Nucleus accumbens (tissue), 56 donors: ENCODE results near the gene COG6.

Experiments used
- DNase-seq, 56 donors: peaks; one replicate each; lab custom pipeline; 2025; lab: John Stamatoyannopoulos, UW

COG6 gene

DNA sequence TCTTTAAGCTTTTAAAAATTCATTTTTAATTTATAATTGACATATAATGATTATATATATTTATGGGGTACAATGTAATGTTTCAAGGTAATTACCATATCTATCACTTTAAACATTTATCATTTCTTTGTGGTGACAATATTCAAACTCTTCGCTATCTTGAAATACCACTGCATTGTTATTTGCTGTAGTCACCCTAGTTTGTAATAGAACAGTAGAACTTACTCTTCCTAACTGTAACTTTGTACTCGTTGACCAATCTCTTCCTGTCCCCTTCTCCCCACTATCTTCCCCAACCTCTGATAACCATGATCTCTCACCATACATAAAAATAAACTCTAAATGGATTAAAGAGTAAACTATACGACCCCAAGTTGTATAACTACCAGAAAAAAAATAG lies 20.4 kb downstream of the COG6 start:
- no peak for DNase-seq

DNA sequence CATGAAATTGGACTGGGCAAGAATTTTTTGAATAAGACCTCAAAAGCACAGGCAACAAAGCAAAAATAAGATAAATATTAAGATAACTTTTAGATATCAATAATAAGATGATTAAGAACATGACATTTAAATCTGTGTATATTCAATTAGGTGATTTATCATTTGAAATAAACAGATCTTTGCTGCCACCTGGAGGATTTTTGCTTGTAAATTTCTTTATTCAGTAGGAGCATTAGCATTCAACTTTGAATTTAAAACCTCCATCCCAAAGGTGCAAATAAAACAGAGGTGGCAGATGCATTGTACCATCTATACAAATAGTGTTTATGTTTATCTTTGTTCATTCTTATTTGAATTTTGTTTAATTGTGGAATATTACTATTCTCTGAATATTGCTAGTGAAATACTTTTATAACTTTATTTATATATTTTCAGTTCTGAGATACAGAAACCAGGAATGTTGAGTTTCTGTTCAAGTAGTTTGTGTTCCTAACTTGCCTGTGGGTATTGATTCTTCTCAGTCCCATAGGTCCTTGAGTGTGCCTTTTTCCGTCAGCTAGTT lies 20.9 kb downstream of the COG6 start:
- peak in 2 of 56 donors; percentile 1 to 17 for DNase-seq

DNA sequence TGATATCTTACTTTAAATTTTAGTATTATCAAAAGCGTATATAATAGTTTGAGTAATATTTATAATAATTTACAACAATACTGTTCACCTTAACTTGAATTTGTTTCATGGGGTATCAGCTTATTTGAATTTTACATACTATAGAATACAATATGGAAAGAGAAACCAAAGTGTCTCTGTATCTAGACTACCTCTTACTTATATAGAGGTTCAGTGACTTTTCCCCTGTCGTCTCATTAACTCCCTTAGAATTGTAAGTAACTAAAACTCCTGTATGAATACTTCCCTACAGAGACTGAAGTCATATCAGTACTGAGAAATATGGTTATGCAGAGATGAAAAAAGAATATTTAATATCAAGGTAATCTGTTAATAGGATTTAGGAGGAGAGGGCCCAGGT lies 26.8 kb downstream of the COG6 start:
- no peak for DNase-seq

DNA sequence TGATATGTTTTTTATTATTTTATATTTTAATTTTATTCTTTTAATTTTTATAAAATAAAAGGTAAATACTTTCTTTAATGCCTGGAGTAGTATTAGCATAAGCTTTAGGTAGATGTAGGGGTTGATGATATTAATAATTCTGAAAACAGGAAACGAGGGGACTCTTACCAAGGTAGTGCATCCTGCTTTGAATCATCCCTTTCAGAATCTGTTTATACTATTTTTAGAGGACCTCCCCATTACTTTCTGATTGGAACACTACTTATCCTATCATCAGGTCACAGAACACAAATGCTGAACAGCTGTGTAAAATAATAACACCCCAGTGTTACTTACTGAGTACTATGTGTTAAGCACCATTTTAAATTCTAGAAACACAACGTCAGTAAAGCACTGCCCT lies 27.3 kb downstream of the COG6 start:
- no peak for DNase-seq

DNA sequence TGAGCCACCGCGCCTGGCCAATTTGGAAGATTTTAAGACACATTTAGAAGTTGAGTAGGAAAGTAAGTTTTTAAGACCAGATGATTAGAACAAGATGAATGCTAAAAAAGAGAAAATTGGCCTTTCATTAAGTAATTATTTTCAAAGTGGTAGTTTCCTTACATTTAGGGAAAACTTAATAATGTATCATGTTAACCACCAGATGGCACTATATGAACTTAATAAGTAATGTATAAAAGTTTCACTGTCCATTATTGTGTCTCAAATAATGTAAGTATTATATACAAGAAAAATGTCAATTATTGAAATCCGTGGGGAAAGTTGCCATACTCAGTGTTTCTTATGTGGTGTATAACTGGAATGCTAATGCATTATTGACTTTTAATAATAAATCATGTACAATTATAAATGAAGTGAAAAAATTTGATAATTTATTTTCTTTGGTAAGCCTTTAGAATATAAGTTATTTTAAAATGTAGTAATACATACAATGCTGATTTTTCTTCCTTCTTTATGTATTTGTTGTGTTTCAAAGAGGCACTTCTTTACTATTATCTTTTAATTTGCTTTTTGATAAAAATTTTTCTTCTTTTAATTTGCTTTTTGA lies 29.2 kb downstream of the COG6 start:
- no peak for DNase-seq

DNA sequence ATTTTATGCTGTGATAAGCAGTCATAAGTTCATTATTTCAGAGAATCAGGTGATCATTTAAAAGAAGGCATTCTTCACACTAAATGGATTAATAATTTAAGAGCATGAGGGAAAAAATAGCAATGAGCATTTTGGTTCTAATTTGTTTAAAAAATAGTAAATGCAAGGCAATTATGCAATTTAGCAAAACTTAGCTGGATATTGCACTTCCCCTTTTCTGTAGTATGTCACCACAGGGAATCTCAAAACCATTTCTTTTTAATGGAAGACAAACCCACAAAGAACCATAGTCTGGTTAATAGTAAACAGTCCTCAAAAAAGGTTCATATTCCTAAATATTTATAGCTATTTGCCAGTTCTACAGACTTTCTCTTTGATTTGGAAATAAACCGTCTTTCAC lies 30.2 kb downstream of the COG6 start:
- DNase-seq, result no peak

DNA sequence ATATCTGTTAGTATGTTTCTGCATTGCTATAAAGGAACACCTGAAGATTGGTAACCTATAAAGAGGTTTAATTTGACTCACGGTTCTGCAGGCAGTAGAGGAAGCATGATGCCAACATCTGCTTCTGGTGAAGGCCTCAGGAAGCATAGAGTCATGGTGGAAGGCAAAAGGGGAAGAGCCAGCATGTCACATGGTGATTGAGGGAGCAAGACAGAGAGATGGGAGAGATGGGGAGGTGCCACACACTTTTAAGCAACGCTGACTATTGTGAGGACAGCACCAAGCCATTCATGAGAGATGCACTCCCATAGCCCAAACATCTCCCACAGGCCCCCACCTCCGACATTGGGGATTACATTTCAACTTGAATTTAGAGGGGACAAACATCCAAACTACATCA lies 32.8 kb downstream of the COG6 start:
- no peak for DNase-seq

DNA sequence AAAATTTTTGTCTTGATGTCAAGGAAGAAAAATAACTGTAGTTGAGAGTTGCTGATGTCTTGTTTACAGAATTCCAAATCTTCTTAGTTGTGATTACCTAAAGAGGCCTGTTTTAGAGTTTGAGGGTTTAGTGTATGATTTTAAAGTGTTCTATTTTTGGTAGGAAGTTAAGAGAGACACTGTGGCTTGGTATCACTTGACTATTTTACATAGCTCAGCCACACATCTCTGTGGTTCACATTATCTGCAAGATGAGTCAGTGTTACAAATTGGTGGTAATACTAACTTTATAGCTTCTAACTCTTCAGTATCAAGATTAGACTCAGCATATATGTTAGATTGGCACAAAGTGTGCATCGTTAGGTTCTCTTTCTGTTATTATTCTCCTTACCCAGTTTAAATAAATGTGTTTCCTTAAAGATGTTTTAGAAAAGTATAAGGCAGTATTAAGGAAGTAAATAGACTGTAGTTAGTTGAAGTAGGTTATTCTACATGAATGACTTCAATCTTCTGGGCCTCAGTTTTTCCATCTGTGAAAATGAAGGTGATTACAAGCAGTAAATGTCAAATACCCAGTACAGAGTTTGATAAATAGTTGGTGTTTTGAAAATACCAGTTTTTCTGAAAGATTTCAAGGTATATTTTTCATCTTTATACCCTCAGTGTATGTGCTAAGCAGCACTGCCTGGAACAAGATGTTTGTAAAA lies 33.4 kb downstream of the COG6 start:
- DNase-seq, result no peak

DNA sequence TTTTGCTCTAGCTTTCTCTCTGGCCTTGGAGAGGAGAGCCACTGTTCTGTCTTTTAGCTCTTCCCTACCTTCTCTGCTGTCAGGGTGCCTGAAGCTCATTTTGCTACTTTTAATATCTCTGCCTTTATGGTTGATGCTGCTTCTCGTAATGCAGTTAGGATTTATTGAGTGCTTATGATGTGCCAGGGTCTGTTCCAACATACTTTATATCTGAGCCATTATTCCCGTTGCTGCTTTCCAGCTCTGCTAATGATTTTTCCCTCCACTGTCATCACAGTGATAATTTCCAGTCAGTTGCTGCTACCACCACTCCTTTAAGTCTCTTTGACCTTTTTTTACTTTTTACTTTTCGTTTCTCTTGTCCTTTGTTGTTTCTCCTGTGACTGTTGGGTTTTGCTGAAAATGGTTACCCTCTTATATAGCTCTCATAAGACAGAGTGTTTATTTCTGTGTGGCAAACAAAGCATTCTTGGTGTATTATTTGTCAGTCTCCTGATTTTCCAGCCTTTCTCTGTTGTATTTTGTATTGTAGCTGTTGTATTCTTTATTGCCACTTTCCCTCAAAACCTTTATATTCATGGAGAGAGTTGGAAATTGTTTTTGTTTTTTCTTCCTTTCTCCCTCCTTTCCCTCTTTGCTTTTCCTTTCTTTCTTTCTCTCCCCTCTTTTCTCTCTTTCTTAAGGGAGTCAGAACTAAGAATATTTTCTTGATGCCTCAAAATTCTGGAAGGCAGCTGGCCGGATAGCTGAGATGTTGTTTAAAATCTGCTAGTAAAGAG lies 37.4 kb downstream of the COG6 start:
- DNase-seq, result no peak

DNA sequence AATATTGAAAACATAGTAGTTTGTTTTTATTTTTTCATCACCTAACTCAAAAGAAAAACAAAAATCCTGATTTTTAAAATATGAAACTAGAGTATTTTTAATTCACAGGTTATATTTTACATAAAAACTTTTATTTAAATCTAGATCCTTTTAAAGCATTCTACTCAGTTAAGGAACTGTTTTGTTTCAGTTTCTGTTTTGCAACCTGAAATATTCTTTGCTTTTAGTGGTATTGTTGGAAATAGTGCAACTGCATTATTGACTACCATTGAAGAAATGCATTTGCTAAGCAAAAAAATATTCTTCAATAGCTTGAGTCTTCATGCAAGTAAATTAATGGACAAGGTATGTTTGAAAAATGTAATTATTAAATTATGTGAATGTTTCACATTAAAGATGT lies 43.8 kb downstream of the COG6 start:
- DNase-seq, result no peak

DNA sequence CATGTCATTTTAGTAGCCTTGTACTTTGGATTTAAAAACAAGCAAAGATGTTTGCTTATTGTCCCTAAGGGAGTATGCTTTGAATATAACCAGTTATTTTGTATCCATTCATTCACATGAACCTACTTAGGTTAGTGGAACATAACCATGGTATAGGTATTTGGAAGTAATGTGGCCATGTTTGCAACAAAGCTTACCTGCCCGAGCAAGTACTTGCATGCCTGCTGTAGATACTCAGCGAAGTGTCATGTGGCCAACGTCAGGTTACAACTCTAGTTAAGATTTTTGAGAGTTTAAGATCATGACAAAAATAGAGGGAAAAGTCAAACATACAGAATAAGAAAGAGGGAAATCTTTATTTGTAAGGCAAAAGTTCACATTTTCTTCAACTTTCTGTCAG lies 57.2 kb downstream of the COG6 start:
- DNase-seq, result no peak

DNA sequence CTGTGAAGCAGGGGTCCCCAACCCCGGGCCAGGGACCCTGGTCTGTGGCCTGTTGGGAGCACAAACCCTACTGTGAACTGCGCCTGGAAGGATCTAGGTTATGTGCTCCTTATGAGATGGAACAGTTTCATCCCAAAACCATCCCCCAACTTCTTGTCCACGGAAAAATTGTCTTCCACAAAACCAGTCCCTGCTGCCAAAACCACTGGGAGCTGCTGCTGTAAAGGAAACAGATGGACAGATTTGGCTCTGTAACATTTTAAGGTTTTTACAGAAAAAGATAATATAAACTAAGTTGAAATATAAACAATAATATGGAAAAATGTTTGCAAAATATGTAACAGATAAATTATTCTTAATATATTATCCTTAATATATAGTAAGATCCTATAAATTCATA lies 73.7 kb downstream of the COG6 start:
- no peak for DNase-seq

DNA sequence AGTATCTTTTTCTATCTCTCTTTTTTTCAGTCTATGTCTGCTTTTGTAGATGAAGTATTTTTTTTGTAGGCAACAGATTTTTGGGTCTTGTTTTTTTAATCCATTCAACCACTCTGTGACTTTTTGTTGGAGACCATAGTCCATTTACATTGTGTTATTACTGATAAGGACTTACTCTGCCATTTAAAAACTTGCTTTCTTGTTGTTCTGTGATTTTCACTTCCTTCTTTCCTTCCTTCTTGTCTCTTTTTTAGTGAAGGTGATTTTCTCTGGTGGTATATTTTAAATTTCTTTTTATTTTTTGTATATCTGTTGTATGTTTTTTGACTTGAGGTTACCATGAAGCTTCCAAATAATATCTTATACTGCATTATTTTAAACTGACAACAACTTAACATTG lies 79.5 kb downstream of the COG6 start:
- DNase-seq, result no peak

DNA sequence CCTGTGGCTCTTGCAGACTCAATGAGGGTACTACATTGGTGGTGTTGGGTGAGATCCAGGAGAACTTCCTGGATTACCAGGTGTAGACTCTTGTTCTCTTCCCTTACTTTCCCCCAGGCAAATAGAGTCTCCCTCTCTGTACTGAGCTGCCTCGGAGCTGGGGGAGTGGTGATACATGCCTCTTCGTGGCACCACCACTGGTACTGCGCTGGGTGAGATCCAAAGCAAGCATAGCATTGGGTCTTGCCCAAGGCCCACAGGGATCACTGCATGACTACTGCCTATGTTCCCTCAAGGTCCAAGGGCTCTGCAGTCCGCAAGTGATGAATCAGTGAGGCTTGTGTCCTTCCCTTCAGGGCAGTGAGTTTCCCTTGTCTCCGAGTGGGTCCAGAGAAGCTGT lies 81.6 kb downstream of the COG6 start:
- DNase-seq, result no peak

DNA sequence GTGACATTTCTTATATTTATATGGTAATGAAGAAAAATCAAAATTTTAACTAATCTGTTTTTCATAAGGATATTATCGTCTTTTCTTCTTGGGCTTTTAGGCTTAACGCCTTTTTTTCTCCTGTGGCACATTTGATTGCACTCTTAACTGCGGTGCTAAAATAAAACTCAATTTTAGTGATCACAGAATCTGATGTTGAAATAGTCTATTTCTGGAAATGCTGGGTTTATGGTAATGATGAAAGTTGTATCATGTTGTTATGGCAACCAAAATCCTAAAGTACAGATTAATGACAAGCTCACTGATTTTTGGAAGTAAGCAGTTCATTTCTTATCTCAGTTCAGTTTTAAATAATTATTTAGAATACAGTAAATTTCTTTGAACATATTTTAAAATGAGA lies 85.3 kb downstream of the COG6 start:
- DNase-seq, result no peak

DNA sequence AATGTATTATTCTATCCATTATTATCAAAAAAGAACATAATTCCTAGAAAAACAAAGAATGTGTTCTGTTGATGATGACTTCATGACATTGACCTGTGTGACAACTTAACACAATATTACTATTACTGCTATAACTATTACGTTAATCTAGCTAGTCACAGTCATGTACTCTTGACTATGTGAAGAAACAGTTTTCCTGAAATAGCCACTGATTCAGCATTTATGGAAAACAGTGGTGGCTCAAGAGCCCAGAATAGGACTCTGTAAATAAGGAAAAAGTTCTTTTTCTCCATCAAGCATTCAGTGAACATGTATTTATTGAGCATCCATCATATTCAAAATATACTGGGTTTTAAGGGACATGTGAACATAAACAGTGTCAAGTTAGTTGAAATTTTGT lies 93.5 kb downstream of the COG6 start:
- no peak for DNase-seq

DNA sequence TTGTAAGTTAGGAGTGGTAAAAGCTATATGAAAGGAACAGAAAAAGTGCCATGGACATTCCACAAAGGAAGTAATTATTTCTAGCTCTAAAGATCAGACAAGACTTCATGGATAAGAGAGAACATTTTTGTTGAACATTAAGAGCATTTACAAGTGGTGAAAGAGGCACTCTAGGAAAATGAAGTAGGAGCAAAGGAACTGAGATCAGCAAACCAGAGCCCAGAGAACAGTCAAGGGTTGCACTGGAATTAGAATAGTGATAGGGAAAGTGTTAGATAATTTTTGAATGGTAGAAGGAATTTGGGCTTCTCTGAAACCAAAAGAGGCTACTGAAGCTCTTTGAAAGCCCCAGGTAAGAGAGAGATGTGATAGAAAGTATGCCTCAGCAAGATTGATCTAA lies 94.1 kb downstream of the COG6 start:
- DNase-seq, result no peak

DNA sequence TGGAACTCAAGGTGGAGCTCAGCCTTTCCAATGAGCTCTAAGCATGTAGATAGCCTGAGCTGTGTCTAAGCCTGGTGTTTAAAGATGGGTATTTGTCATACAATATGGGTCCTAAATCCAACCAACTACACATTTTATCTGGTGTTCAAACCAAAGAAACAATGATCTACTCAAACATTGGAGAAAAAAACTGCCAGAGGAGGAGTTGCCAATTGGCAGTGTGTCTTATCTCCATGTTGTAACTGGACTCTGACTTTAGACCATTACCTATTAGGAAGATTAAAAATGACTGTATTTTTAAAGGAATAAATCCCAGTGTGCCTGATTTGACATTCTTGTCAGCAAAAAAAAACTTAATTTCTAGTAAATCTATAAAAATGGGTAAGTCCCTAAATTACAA lies 96.3 kb downstream of the COG6 start:
- no peak for DNase-seq

DNA sequence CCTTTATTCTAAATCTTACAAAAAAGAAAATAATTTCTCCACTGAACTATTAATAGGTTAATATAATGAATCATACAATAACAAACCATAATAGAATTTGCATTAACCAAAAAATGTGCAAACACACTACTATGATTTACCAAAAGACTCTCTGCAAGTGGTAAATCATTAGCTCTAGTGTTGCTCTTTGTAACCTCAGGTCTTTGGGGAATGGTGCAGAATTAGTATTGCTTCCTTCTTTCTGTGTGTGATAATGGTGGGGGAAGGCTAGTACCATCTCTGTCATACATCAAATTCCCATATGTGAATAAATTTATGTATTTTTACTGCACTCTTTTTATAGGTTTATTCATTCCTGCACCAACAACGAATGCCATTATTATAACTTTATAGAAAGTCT lies 105.1 kb downstream of the COG6 start:
- DNase-seq, result no peak

DNA sequence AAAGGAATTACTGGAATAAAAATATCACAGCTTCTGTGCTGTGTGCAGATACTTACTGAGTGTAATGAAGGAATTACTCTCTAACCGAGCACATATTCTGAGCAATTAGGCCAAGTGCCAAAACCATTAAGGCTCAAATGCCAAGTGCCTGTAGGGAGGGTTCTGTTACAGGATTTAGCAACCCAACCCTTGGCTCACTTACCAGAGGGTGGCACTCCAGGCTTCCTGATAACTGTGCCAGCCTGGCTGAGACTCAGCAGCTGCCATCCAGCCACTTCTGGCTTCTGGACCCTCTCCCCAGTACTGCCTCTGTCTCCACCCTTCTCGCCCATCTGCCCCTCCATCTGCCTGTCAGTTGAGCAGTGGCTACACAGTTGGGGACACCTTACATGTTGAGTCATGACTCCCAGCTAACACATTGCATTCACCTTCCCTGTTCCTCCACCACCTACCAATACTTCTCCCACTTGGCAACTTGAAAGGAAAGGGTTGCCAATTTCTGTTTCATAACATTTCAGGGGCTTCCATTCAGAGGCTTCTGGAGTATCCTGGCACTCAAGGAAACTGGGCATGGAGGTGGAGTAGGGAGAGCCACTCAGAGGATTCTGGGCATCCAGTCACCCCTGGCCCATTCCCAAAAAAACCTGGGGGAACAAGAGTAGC lies 110.5 kb downstream of the COG6 start:
- peak in 52 of 56 donors; percentile 21 to 82 (median 56) for DNase-seq
